Activated naive CD4-positive, alpha-beta T cell treated with anti-CD3 and anti-CD28 coated beads, Interleukin-2, amount 50 U/mL, for 16 hours (primary cell): ENCODE measurements around the gene TSACC.
"Not testable (repeated sequence)": the region's sequence is repeated elsewhere in the genome, so short reads cannot be mapped to it uniquely, and the experiment has no call there.

ENCODE experiments used
- DNase-seq: peaks from one replicate; pipeline ENCODE4 v3.0.0-alpha.2; 2020

Gene TSACC

DNA sequence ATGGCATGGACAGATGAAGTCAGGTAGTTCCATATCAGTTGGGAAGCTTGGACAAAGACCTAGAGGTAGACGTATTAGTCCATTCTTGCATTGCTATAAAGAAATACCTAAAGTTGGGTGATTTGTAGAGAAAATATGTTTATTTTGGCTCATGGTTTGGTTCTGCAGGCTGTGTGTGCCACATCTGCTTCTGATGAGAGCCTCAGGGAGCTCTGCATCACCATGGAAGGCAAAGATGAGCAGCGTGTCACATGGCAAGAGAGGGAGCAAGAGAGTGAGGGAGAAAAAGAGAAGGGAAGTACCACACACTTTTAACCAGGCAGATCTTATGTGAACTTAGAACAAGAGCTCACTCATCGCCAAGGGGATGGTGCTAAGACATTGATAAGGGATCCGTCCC, 9.0 kb downstream of the TSACC start:
- DNase-seq, result no peak

DNA sequence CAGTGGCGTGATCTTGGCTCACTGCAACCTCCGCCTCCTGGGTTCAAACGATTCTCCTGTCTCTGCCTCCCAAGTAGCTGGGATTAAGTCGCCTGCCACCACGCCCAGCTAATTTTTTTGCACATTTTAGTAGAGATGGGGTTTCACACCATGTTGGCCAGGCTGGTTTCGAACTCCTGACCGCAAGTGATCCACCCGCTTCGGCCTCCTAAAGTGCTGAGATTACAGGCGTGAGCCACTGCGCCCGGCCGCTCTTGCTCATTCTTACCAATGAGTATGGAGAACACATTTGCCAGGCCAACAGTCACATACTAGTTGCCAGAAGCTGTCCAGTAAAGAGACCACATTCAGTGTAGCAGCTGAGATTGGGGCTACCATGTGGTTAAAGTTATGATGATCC, 14.2 kb downstream of the TSACC start:
- DNase-seq, result not testable (repeated sequence)

DNA sequence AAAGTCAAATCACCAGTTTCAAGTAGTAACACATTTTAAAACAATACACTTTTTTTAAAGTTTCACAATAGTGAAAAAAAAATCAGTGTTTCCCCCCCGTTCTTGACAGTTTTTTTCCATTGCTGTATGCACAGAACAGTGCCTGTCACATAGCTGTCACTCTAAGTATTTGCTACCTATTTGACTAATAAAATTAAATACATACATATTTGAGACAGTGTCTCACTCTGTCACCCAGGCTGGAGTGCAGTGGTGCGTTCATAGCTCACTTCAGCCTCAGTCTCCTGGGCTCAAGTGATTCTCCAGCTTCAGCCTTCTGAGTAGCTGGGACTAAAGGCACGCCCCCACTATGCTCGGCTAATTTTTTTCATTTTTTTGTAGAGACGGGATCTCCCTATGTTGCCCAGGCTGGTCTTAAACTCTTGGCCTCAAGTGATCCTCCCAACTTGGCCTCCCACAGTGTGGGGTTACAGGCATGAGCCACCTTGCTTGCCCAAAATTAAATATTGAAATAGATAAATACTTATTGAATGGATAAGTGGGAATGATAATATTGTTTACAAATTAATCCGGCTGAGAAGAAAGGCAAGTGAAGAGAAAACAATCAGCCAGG, 18.0 kb downstream of the TSACC start:
- no peak for DNase-seq

DNA sequence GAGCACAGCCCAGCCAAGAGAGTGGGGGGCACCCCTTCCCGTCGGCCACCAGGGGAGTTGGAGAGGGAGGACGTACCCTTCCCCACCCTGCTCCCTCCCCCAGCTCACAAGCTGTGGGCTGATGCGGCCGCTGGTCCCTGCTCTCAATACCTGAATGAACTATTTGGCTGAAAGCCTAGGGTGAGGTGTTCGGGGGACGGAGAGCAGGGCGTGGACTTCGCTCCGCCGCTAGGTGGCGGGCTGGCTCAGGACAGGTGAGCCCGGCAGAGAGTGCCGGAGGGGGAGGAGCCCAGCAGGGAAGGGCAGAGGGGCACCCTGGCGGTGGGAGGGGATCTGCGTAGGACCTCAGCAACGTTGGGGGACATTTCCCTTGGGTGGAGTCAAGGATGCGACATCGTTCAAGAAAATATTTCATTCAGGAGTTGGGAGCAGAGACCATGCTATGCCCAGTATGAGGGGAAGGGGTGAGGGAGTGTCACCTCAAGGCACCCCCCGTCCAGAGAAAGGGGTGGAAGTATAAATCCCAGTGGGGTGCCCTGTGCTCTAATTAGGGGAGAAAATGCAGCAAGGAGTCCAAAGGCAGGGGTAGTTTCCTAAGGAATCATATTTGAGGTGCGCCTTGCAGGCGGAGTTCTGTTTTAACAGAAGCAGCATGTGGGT, 18.7 kb downstream of the TSACC start:
- DNase-seq, result peak; percentile 65

DNA sequence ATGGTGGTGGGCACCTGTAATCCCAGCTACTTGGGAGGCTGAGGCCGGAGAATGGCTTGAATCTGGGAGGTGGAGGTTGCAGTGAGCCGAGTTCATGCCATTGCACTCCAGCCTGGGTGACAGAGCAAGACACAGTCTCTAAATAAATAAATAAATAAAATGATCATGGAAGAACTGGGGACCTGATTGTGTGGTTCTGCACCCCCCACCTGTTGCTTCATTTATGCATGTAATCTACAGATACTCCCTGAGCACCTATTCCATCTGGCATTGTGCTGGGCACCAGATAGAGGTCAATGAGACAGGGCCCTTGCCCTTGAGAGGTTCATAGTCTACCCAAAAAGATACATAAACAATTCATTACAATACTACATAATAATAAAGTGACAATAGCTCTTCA, 19.7 kb downstream of the TSACC start:
- no peak for DNase-seq

DNA sequence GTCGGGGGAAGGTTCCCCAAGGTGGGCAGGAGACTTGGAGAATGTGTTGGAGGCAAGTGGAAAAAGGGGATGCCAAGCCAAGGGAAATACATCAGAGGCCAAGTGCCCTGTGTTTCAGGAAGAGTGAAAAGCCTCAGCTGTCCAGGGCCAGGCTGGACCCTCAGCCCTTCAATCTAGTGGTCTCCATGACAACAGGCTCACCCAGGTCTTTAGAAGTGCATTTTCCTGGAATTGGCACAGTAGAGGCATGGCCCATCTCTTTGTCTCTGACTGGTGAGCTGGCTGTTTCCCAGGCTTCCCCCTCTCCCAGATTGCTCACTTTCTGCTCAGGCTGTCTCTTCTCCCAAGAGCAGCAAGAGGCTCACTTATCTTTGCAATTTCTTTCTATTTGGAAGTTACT, 20.3 kb downstream of the TSACC start:
- no peak for DNase-seq

DNA sequence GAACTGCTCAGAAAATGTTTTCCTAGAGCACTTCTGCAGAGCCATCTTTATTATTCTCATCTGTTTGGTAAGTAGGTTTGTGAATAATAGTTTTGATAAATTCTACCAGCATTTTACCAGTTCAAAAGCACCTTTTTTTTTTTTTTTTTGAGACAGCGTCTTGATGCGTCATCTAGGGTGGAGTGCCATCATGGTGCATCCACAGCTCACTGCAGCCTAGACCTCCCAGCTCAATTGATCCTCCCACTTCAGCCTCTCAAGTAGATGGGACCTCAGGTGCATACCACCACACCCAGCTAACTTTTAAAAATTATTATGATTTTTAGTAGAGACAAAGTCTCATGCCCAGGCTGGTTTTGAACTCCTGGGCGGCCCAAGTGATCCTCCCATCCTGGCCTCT, 20.9 kb downstream of the TSACC start:
- no peak for DNase-seq

DNA sequence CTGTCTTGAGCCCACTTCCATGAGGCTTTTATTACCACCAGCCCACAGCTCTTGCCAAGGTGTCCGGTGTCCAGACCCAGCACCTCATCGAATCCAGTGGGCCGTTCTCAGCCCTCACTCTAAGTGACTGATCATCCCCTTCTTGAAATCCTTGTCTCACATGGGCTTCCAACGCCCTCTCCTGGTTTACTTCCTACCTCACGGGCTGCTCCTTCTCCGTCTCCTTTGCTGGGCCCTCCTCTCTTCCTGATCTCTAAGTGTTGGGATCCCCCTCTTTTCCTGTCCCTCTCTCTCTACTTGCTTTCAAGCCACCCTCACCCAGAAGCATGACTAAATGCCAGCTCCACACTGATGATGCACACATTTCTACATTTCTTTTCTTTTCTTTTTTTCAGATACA, 21.6 kb downstream of the TSACC start:
- no peak for DNase-seq

DNA sequence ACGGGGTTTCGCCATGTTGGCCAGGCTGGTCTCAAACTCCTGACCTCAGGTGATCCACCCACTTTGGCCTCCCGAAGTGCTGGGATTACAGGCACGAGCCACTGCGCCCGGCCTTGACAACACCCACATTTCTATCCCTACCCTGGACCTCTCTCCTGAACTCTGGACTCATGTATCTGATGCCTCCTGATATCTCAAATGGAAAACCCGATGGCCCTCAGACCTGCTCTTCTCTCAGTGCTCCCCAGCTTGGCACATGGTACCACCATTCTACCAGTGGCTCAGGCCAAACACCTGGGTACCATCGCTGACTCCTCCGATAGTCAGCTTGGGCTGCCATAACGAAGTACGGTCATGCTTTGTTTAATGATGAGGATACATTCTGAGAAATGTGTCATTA, 22.2 kb downstream of the TSACC start:
- DNase-seq, result no peak

DNA sequence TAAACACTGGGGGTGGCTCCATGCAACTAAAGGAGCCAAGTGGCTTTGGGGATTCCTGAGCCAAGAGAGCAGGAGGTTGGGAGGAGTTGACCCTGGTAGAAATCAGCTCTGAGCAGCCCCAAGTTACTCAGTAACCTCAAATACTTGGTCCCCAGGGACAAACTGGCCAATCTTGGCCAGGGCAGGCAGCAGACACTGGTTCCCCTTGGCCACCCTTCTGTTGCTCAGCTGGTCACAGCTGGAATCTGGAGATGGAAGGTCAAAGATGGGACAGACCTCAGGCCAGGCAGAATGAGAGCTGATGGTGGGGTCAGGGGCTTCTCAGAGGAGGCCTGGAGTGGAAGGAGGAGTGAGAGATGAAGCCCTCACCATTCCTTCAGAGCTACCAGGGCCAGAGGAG, 27.4 kb downstream of the TSACC start:
- DNase-seq, result no peak

DNA sequence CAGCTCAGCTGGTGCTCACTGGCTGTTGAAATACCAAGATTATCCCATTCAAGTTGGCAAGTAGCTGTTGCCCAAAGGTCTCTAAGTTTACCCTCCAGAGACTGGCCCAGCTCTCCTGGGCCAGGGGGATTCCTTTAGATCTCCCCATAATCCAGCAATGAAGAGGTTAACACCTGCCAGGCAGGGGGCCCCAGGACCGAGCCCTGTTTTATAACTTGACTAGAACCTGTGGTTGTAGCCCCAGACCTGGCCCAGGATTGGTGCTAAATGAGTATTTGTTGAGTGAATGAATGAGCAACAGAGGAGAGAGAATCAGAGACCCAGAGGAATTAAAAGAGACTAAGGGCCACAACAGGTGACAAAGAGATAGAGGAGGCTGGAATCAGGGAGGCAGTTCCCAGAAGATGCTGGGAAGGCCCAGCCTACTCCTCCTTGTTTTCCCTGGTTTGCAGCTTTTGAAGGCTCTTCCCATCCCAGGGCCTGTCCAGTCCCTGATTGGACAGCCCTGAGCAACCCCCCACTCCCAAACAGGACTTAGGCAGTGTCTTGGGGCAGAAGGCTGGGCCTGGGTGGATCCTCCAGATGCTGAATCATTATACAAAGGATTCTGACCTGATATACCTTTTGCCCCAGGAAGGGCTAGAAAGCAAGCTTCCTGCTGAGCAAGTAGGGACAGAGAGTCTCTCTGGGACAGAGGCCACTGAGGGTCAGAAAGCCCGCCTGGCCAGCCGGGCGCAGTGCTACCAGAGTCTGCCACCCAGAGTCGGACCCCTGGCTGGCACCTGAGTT, 28.2 kb downstream of the TSACC start:
- DNase-seq, result no peak

DNA sequence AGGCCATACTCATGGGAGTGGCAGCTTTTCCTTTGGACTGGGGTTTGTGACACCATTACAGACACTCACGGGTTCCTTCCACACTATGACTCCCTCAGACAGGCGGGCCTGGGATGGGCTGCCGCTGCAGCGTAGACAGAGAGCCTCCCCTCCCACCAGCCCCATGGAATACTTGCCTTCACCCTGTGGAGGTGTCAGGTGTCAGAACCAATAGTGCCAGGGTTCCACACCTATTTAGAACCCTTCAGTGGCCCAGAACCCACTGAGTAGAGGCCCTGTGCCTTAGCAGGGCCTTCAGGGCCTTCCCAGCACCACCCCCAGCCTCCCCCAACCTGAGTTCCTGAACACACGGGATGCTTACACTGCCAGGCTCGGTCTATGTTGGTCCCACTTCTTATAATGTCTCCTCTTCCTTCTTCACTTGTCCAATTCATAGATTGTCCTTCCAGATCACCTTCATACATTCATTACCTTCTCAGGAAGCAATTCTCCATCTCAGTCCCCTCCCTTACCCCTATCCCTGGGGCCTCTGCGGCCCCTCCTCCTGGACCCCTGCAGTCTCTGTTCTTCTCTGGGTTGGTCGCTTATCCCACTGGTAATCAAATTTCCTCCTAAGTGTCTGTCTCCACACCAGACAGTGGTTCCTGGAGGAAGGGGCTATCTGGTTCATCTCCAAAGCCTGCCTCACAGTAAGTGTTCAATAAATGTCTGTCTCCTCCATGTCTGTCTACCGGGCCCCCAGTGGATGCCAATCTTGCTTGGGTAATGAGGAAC, 29.2 kb downstream of the TSACC start:
- DNase-seq, result no peak

DNA sequence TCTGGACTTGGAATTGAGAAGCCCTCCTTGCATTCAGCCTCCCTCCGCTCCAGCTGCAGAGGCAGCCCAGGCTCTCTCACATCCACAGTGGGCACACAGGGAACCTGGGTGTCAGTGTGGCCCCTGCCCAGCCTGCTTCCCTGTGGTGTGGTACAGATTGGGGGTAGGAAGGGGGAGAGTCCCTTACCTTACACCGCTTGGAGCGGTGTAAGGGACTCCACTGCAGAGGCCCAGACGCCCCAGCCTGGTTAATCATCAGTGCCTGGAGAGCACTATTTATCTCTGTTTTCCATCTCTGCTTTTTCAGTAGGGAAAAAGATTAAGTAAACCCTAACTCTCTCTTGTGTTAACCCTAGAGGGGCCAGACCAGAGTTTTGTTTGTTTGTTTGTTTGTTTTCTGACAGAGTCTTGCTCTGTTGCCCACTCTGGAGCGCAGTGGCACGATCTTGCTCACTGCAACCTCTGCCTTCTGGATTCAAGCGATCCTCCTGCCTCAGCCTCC, 29.9 kb downstream of the TSACC start:
- no peak for DNase-seq

DNA sequence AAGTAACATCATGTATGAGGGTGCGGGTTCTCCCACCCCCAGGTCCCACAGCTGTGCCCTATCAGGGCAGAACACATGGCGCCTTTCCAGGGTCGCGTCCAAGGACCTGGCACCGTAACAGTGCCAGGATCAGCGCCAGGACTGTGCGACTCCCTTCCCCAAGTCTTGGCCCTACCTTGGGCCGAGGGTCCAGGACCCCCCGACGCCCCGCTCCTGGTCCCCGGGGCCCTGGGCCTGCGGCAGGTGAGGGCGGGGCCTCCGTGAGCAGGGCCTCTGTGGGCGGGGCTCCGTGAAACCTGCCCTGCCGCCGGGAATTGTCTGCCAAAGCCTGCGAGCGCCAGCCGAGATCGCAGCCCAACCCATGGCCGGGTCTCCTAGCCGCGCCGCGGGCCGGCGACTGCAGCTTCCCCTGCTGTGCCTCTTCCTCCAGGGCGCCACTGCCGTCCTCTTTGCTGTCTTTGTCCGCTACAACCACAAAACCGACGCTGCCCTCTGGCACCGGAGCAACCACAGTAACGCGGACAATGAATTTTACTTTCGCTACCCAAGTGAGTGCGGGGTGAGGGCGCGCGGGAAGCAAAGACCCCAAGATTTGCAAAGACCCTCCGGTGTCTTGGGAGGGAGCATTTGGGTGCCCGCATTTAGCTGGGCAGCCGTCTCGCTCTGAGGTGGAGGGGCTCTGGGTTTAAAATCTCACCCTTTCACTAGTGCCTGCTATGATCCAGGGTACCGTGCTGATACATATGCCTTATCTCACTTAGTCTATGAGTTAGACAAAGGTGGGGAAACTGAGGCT, 30.8 kb downstream of the TSACC start, which contains the start of gene RHBG:
Gene RHBG (plus strand): TSS at position 323 of the 796 bp plus-strand sequence. CDS start 39 bp downstream, at position 362.
- DNase-seq, result peak; percentile 29

DNA sequence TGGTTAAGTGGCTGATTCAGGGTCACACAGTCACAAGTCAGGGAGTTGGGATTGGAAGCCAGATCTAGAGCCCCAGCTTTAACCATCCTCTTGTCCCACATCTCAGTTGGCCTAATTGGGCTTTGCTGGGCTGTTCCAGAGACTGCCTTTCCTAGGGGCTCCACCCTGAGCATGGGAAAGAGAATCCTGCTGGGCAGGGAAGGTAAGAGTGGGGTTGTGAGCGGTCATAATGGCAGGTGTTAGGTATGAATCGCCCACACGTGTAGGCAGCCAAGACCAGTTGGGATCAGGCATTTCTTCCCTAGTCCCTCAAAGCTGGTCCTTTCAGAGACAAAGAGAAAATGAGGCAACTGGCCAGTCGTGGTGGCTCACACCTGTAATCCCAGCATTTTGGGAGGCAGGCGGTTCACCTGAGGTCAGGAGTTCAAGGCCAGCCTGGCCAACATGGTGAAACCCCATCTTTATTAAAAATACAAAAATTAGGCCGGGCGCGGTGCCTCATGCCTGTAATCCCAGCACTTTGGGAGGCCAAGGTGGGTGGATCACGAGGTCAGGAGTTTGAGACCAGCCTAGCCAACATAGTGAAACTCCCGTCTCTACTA, 31.5 kb downstream of the TSACC start:
- not testable (repeated sequence) for DNase-seq

DNA sequence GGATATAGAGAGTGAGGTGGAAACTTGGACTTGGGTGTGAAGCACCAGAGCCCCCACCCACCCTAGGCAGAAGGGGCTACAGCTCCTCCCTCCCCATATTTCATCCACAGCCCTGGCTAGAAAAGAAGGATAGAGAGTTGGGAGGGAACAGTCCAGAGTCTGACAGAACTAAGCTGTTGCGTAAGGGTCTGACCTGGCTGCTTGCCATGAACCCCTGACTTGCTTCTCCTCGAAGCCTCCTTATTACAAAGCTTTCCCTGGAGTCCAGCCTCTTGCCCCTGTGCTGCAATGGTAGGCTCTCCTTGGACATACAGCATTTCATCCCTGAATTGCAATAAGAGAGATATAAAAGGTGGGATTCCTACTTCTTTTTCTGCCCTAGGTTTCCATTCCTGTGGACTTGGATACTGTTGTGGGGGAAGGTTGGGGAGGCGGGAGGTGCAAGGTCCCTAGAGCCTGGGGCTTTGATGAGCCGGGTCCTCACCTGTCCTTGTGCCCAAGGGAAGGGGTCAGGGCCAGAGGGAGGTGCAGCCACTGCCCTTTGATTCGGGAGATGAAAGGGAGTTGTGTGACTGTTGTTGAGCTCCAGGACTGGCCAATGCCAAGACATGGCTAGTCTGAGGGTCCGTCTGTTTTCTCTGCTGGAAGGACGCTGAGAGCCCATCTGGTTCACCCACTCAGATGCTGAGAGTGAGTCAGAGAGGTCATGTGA, 33.4 kb downstream of the TSACC start:
- no peak for DNase-seq

DNA sequence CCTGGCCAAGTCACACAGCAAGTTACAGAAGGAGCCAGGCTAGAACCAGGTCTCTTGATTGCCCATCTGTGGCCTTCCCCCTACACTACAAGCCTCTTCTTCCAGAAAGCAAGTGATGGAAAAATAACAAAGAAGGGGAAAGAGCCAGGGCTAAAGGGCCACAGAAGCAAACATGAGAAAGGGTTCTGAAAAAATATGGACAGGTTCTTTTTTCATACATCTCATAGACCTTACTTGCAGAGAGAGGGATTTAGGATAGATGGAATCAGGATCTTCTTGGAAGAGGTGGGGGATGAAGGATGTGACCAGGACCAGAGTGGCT, 33.9 kb downstream of the TSACC start:
- no peak for DNase-seq

DNA sequence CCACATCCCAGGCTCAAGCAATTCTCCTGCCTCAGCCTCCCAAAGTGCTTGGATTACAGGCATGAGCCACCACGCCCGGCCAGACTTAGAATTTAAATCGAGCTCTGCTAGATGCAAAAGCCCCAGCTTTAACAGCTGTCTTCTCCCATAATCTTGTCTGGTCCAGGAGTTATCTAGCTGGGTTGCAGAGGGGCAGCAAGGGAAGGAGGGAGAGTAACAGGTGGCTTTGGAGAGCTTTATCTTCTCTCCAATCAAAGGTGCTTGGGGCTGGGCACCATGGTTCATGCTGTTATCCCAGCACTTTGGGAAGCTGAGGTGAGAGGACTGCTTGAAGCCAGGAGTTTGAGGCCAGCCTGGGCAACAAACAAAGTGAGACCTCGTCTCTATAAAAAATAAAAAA, 34.5 kb downstream of the TSACC start:
- no peak for DNase-seq

DNA sequence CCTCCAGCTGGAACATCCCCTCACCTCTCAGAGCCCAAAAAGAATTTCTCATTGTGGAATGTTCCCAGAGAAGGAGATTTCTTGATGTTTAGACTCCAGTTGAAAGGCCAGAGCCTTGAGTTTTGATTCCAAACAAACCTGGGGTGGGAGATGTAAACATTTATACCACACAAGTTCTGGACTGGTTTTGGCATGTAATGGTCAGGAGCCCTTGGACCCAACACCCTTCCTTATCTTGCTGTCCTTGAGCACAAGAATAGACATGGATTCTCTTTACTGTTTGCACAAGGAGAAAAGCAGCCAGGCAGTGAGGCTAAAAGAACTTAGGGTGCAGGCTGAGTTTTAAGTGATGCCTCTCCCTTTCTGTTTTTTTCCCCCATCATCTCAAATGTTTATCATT, 35.2 kb downstream of the TSACC start:
- DNase-seq, result no peak

DNA sequence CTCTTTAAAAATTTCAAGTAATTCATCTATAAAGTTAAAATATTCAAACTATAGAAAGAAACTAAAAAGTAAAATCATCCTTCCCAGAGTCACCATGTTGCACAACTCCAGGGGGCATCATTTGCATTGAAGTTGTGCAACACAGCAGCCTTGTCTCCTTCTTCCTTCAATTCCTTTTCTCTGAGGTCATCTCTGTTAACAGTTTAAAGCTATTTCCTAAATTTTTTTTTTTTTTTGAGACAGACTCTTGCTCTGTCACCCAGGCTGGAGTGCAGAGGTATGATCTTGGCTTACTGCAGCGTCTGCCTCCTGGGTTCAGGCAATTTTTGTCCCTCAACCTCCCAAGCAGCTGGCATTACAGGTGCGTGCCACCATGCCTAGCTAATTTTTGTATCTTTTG, 37.8 kb downstream of the TSACC start:
- DNase-seq, result no peak
